GM18508 (cell line): ENCODE data around the gene CYP46A1.
"Not testable (repeated sequence)": the region's sequence is repeated elsewhere in the genome, so short reads cannot be mapped to it uniquely, and the experiment has no call there.

ENCODE experiments used
- ATAC-seq: cut with Tn5 transposase; IDR thresholded peaks from one replicate; pipeline ENCODE4 v1.9.1; 2021; ENCODE audit warnings: moderate number of reproducible peaks; ENCODE audit not compliant: insufficient read depth, unreplicated experiment

Gene CYP46A1

DNA sequence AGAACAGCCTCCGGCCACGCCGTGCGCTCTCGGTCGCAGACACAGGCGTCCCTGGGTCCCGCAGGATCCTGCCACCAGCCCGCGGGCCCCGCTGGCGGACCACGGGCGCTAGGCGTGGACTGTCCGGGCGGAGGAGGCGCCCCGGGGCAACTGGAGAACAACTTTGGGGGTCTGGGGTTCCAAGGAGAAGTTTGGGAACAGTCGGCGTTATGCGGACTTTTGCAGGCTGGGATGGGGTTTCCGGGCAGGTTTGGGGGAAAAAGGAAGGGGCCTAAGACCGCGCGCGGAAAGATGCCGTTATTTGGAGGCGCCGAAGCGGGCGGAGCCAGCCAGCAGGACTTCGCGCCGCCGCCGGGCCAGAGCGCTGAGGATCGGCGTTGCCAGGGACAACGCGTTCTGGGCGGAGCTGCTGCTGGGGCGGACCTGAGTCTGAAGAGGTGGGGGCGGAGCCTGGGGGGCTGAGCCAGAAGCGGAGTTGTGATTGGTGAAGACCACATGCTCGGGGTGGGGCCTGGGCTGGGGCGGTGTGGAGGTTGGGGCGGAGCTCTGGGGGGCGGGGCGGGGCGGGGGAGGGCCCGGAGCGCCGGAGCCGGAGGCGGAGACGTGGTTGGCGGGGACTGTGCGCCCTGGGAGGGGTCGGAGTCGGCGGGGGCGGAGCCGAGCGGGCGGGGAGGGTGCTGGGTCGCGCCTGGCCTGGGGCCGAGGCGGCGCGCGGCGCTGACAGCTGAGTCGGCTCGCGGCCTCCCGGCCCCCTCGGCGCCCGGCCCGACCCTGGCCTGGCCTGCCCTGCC, at the start of gene CYP46A1:
CYP46A1 (plus strand) TSS at position 680 of the 791 bp plus-strand sequence. CDS start 120 bp downstream, outside the sequence.
- peak; percentile 84 for ATAC-seq

GRCh38 chr14:99634443-99634842, 49.7 kb upstream of the CYP46A1 start:
- ATAC-seq: no peak

- no peak for ATAC-seq
These were observed 49.0 kb upstream of the CYP46A1 start for GRCh38 chr14:99635116-99635515.

DNA sequence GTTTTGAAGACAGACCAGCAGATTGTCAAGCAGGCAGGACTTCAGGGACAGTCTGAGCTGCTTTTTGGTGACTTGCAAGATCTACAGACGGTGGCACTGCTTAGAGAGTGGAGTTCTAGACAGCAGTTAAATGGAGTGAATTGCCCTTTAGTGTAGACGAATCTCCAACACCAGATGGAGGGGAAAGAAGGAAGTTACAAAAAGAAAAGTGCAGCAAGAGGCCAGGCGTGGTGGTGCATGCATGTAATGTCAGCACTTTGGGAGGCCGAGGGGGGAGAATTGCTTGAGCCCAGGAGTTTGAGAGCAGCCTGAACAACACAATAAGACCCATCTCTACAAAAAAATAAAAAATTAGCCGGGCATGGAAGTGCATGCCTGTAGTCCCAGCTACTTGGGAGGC, 47.6 kb upstream of the CYP46A1 start:
- no peak for ATAC-seq

DNA sequence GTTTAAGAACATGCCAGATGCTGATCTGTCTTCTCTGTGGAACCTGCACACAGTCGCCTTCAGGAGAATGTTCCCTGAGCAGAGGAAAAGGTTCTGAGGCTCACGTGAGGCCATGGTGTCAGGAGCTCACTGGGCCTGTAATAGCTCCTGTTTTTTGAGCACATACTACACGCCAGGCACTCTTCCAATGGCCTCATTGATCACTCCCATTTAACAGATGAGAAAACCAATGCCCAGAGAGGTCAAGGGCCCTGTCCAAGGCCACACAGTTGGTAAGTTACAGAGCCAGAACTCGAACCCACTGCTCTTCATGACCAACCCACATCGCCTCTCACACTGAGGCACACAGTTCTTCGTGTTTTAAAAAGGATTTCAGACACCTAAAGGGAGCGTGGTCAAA, 46.5 kb upstream of the CYP46A1 start:
- no peak for ATAC-seq

- ATAC-seq: not testable (repeated sequence)
These were observed 41.3 kb upstream of the CYP46A1 start for GRCh38 chr14:99642771-99643170.

DNA sequence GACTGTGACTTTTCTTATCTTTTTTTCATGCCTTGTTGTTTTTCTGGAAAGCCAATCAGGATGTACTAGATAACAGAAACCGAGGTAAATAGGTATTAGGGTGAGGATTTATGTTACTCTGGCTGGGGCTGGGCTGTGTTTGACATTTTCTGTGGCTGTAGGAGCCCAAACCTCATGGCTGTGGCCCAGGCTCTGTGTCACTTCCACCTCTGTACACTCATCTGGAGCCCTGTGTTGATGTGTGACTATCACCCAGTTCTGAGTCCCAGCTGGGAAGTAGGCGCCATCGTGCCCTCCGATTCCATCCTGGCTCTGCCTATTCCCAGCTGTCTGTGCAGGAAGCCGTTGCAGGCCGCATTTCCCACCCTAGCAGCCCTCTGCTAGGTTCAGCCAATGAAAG, 40.8 kb upstream of the CYP46A1 start:
- ATAC-seq: no peak

- no peak for ATAC-seq
These were observed 40.0 kb upstream of the CYP46A1 start for GRCh38 chr14:99644035-99644587.

DNA sequence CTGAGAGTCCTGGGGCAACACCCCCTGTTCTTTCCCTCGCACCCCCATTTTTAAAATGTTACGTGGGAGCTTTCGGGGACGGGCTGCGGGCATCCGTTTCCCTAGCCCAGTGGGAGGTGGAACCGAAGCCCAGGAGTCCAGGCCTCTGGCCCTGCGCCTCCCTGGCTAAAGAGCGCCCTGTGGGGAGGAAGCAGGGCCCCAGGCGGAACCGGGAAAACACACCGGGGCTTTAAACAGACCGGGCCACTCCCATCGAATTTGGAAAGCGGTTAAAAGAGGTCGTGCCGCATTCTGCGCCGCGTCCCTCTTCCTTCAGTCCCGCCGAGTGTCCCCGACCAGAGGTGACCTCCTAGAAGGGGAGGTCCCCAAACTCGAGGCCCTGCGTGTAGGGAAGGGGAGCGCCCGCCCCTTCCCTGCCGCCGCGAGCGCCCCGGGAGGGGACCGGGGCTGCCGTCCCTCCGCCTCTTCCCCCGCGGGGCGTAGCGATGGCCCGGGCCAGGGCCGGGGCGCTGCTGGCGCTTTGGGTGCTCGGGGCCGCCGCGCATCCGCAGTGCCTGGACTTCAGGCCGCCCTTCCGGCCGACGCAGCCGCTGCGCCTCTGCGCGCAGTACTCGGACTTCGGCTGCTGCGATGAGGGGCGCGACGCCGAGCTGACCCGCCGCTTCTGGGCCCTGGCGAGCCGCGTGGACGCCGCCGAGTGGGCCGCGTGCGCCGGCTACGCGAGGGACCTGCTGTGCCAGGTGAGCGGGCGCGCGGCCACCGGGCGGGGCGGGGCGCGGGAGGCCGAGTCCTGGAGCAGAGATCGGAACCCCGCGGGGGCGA, 39.2 kb upstream of the CYP46A1 start, which contains the start of gene HHIPL1:
HHIPL1 (plus strand) TSS at position 407 of the 822 bp plus-strand sequence; CDS start at position 486, 79 bp downstream.
- no peak for ATAC-seq

DNA sequence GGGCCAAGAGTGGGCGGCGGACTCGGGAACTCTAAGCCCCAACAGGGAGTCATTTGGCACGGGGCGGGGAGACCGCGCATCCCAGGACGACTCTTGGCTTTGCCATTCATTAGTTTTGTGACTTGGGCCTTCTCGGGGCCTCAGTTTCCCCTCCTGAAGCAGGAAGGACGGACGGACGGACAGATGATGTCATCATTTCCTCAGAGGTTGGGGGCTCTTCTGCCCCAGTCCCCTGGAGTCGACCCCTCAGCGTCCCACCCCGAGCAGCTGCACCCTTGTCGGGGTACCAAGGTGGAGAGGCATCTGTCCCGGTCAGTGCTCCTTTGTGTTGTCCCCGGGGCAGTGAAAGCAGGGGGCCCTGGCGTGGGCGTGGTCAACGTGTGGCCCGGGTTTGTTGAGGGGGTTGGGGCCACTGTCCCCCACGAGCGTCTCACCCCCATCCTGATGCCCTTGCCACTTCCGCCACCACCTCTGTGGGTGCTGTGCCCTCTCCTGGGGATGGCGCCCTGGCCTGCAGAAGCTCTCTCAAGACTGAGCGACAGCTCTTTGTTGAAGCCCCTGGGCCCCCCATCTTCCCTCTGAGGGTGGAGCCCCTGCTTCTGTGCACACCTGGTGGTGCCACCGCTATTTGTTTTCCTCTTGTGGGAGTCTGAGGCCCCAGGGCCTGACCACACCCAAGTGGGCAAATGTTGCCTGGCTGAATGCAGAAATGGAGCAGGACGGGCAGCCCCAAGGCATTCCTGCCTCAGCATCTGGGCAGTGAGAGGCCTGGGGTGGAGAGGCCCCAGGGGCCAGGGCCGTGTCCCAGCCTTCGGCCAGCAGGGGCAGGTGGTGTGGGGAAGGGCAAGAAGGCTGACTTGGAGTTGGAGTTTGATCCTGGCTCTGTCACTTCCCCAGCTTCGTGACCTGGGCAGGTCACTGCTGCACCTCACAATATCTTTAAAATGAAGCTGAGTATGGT, 38.3 kb upstream of the CYP46A1 start:
- ATAC-seq: no peak

- no peak for ATAC-seq
These were observed 36.7 kb upstream of the CYP46A1 start for GRCh38 chr14:99647411-99647810.

GRCh38 chr14:99648027-99648784, 35.9 kb upstream of the CYP46A1 start:
- no peak for ATAC-seq

- ATAC-seq: no peak
These were observed 34.9 kb upstream of the CYP46A1 start for GRCh38 chr14:99649219-99649618.

GRCh38 chr14:99649643-99650042, 34.5 kb upstream of the CYP46A1 start:
- ATAC-seq: no peak

DNA sequence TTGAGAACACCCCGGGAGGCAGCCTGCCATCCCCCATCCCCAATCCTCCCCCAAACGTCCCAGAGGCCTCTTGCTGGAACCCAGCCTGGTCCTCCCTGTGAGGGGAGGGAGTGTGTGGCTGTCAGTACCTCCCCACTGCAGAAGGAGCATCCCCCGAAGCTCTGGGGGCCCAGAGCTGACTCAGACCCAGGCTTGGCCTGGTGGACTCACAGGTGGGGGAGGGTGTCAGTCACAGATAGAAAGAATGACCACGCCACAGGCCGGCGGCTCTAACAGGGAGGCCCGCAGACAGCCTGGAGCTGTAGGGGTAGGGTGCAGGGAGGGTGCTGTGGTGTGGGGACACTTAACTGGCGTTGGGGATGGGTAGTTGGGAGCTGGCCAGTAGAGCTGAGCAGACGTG, 33.9 kb upstream of the CYP46A1 start:
- ATAC-seq: no peak

GRCh38 chr14:99651953-99652746, 31.9 kb upstream of the CYP46A1 start:
- no peak for ATAC-seq

GRCh38 chr14:99654235-99654985, 29.7 kb upstream of the CYP46A1 start:
- no peak for ATAC-seq

DNA sequence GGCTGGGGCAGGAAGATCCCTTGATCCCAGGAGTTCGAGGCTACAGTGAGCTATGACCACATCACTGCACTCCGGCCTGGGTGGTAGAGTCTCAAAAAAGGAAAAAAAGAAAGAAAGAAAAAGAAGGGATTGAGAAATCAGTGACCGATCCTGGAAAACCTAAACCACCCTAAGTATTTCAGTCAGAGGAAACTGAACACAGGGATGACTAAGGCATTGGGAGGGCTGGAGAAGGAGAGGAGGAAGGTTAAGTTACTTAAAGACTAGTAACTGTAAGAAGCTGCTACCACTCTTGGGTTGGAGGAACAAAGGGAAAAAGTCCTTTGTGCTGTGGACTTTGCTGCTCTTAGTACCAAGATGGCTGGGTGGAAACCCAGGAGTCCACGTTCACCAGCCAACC, 28.6 kb upstream of the CYP46A1 start:
- no peak for ATAC-seq
